Measurements from ENCODE around the gene SOX13.

SOX13 gene

DNA sequence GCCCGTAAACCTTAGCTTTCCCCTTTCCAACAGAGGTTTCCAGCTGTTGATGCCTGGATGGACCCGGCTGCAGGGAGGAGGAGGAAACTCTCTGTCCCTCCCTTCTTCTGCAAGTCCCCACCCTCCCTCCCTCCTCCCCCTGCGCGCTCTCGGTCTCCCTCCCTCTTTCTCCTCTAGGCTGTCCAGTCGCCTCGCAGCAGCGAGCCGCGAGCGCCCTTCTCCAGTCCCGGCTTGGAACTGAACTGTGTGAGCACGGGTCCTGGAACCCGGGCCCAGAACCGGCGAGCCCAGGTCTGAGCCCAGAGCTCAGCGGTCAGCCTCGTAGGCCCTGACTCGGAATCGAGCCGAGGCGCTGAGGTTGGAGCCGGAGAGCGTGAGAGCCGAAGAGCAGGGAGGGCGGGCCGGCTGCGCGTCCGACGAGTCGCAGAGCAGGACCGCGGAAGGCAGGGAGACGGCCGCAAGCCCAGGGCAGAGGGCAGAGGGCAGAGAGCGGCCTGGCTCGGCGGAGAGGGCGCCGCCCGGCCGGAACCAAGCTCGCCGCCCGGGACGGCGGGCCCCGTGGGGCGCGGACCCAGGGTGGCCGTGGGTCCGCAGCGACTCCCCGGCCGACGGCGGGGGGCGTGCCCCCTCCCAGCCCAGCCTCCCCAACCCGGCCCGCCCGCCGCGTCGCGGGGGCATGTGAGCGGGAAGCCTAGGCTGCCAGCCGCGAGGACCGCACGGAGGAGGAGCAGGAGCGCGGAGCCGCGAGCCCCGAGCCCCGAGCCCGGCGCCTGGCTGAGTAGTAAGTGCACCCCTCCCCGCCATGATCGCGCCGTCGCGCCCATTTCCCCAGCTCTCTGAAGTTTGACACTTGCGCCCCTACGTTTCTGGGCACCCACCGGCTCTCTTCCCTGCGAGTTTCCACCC lies at the start of gene SOX13:
Gene SOX13, plus strand, starts transcription at position 185 of the 906 bp plus-strand sequence. CDS start 39,801 bp downstream, outside the sequence.
- H3K4me3 ChIP-seq (ENCODE audit: low read length), result peak within 1 kb of the TSS; percentile 86
- TF ChIP-seq, protein P1, sequence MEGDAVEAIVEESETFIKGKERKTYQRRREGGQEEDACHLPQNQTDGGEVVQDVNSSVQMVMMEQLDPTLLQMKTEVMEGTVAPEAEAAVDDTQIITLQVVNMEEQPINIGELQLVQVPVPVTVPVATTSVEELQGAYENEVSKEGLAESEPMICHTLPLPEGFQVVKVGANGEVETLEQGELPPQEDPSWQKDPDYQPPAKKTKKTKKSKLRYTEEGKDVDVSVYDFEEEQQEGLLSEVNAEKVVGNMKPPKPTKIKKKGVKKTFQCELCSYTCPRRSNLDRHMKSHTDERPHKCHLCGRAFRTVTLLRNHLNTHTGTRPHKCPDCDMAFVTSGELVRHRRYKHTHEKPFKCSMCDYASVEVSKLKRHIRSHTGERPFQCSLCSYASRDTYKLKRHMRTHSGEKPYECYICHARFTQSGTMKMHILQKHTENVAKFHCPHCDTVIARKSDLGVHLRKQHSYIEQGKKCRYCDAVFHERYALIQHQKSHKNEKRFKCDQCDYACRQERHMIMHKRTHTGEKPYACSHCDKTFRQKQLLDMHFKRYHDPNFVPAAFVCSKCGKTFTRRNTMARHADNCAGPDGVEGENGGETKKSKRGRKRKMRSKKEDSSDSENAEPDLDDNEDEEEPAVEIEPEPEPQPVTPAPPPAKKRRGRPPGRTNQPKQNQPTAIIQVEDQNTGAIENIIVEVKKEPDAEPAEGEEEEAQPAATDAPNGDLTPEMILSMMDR (conservative IDR thresholded peaks at IDR 0.05; ENCODE audit: low read length), result peak; percentile 17; the same call in 1 of the 2 replicates
- DNase-seq (ENCODE audit: low read depth), result peak; percentile 88

DNA sequence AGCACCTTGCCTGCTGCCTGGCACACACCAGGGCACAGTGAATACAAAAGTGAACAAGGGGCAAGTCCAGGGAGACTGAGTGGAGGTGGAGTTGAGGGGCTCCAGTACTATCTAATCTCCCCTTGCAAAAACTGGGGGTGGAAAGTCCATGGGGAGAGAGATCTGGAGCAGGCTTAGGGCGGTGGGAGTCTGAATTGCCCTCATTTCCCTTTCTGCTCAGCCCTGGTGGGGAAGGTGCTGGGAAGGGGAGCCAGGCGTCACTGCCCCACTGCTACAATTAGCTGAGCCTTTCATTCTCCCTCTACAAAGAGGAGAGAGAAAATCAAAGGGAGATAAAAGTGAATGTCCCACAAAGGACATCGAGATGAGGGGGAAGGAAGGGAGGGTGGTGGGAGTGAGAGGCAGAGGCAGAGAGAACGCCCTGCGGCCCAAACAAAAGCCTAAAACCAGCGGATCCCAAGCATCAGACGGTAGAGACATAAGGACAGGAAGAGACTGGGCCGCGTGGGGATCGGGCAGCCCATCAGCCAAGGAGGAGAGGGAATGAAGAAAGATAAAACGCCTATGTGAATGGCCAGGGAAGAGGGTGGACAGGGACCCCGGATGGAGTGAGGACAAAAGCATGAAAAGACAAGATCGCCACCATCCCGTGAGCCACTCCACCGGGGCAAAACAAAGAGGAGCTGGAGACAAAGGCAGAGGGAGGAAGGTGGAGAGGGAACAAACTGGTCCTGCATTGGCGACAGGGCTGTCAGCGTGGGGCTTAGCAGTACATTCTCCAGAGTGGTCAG lies 46.8 kb upstream of the SOX13 start:
- no peak overlapping the region for H3K4me3 ChIP-seq (ENCODE audit: low read length)
- no peak for DNase-seq (ENCODE audit: low read depth)
- TF ChIP-seq, protein P1 (conservative IDR thresholded peaks at IDR 0.05; ENCODE audit: low read length), result no peak

DNA sequence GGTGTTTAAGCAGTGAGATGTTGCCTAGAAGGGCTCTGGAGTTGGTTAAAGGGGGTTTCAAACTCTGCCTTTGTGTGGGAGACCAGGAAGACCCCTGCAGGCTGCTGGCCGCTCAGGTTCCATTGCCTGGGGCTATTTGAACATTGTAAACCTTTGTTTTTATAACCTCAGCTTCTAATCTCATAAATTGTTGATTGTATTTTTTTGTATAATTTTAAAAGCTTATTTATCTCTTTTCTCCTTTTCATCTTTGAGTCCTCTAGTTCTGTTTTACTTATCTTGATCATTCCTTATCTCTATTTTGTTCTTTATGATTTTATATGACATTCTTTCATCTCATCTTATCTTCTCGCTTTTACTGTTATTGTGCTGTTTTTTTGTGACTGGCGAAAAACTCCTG lies 45.5 kb upstream of the SOX13 start:
- TF ChIP-seq, protein P1 (conservative IDR thresholded peaks at IDR 0.05; ENCODE audit: low read length), result no peak
- no peak for DNase-seq (ENCODE audit: low read depth)
- no peak overlapping the region for H3K4me3 ChIP-seq (ENCODE audit: low read length)

DNA sequence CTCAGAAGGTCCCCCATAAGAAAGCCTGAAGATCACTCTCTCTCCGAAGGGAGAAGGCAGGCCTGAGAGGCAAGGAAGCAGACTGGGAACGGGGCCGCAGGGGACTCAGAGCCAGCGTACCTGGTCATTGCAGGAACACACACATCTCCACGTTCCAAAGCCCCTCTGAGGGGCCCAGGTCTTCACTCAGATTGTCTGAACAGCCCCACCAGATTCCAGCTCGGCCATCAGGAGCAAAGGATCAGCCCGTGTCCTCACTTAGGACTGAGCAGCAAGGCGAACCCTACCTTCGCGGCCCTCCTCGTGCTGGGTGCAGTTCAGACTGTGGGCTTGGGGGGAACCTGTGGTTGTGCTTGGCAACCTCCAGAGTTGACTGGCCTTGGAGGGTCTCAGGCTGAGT lies 43.9 kb upstream of the SOX13 start:
- DNase-seq (ENCODE audit: low read depth), result no peak
- TF ChIP-seq, protein P1 (conservative IDR thresholded peaks at IDR 0.05; ENCODE audit: low read length), result no peak
- no peak overlapping the region for H3K4me3 ChIP-seq (ENCODE audit: low read length)

DNA sequence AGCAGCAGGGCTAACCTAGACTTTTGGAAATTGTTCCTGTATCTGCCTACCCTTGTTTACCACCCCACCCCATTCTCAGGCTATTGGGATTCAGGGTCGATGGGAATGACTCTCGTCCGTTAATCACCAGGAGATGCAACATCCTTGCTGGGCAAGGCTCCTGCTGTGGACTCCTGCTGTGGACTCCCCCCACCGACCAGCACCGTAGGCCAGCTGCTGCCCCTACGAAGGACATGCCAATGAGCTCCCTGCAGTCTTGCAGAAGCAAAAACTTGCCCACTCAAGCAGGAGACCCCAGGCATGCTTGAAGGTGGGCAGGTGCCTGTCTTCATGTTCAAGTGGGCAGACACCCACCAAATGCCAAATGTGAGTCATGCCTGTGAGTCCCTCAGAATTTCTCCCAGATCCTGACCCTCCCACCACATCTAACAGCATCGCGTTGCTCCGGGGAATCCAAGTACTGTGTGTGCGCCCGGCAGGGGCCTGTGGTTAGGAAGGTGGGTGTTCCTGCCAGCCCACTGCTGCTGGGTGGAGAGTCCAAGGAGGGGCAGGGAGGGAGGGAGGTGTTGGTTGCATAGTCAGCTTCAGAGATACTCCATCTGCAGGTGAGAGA lies 41.7 kb upstream of the SOX13 start:
- TF ChIP-seq, protein P1 (conservative IDR thresholded peaks at IDR 0.05; ENCODE audit: low read length), result no peak
- no peak for DNase-seq (ENCODE audit: low read depth)
- H3K4me3 ChIP-seq (ENCODE audit: low read length), result no peak overlapping the region

DNA sequence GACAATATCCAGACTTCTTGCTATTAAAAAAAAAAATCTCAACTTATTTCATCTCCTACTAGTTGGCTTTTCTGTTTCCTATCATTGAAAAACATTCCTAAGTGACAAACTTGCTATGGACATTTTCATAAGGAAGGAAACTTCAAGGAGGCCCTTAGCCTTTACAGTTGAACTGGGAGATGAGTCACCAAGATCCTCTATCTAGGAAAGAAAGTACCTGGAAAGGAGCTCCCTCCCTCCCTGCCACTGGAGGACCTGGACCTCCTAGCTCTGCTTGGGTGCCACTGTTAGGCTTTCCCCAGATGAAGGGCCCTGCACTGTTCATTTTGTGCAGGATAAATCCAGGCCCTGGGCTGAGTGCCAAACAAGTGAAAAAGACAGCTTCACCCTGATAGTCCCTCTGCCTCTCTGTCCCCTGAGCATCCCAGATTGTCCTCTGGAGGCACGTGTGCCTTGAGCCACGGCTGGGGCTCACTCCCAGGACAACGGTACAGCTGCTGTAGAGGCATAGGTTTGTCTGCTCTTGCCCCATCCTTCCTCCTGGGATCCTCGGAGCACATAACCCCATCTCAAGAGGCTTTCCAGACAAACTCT lies 40.2 kb upstream of the SOX13 start:
- DNase-seq (ENCODE audit: low read depth), result no peak
- TF ChIP-seq, protein P1 (conservative IDR thresholded peaks at IDR 0.05; ENCODE audit: low read length), result no peak
- no peak overlapping the region for H3K4me3 ChIP-seq (ENCODE audit: low read length)

Measured in AG10803 (cell line).